Left hindlimb (tissue), 1 donor: ENCODE results near the gene PRKN.

Experiments used
- DNase-seq: peaks from one replicate; pipeline ENCODE4 v3.0.0-alpha.2; 2018

PRKN gene

GRCh38 chr6:162157167-162157870, 570.2 kb downstream of the PRKN start:
- DNase-seq: no peak

GRCh38 chr6:162156146-162156545, 571.4 kb downstream of the PRKN start:
- no peak for DNase-seq

GRCh38 chr6:162154930-162155329, 572.6 kb downstream of the PRKN start:
- no peak for DNase-seq

- no peak for DNase-seq
These were observed 573.6 kb downstream of the PRKN start for GRCh38 chr6:162154001-162154400.

- no peak for DNase-seq
These were observed 574.4 kb downstream of the PRKN start for GRCh38 chr6:162153120-162153519.

- no peak for DNase-seq
These were observed 576.4 kb downstream of the PRKN start for GRCh38 chr6:162151021-162151665.

- DNase-seq: no peak
These were observed 577.3 kb downstream of the PRKN start for GRCh38 chr6:162150295-162150694.

- no peak for DNase-seq
These were observed 577.8 kb downstream of the PRKN start for GRCh38 chr6:162149786-162150185.

GRCh38 chr6:162147805-162148204, 579.8 kb downstream of the PRKN start:
- no peak for DNase-seq

- DNase-seq: no peak
These were observed 580.3 kb downstream of the PRKN start for GRCh38 chr6:162147281-162147680.

- no peak for DNase-seq
These were observed 587.2 kb downstream of the PRKN start for GRCh38 chr6:162140251-162140852.

GRCh38 chr6:162125659-162126058, 601.9 kb downstream of the PRKN start:
- DNase-seq: no peak

- no peak for DNase-seq
These were observed 602.7 kb downstream of the PRKN start for GRCh38 chr6:162124710-162125435.

GRCh38 chr6:162123797-162124196, 603.8 kb downstream of the PRKN start:
- no peak for DNase-seq

- peak; percentile 48 for DNase-seq
These were observed 608.2 kb downstream of the PRKN start for GRCh38 chr6:162119341-162119740.

GRCh38 chr6:162118706-162119105, 608.9 kb downstream of the PRKN start:
- DNase-seq: no peak

- no peak for DNase-seq
These were observed 610.6 kb downstream of the PRKN start for GRCh38 chr6:162116902-162117525.

- no peak for DNase-seq
These were observed 618.0 kb downstream of the PRKN start for GRCh38 chr6:162109480-162110050.

GRCh38 chr6:162108041-162108440, 619.5 kb downstream of the PRKN start:
- DNase-seq: no peak

GRCh38 chr6:162100096-162100495, 627.5 kb downstream of the PRKN start:
- DNase-seq: no peak

GRCh38 chr6:162099685-162100084, 627.9 kb downstream of the PRKN start:
- no peak for DNase-seq

- no peak for DNase-seq
These were observed 634.6 kb downstream of the PRKN start for GRCh38 chr6:162092816-162093502.
